ENCODE measurements around the gene IRF2BP1.
"Not testable (repeated sequence)": the region's sequence is repeated elsewhere in the genome, so short reads cannot be mapped to it uniquely, and the experiment has no call there.

The IRF2BP1 gene

DNA sequence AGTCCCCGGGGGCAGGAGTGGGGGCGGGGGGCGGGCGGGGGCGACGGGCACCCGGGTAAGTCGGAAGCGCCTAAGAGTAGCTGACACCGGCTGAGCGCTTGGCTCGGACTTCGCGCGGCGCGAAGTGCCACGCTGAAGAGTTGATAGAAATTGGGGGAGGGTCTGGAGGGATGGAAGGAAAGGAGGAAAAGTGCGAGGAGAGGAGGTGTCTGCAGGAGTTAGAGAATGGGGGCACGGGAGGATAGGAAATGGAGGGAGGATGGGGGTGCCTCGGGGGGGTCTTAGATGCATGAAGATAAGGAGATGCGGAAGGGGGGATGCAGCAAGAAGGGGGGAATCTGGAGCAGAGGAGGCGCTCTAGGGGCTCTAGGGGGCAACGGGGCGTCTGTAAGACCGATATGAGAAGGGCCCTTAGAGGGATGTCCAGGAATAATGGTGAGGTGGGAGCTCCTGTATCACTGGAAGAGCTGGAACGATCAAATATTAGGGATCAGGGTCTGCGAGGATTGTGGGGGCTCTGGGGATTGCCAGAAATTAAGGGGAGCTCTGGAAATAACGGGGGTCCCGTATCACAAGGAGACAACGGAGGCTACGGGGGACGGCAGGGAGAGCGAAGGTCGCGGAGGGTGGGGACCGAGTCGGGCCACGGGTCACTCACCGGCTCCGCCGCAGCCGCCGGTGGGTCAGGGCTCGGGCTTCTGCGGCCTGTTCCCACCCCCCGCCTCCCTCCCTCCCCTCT is 16.1 kb upstream of the IRF2BP1 start, which contains the start of gene MYPOP:
MYPOP (minus strand) TSS at position 702 of the 739 bp plus-strand sequence. CDS start 840 bp downstream, outside the sequence.
- DNase-seq: no peak

DNA sequence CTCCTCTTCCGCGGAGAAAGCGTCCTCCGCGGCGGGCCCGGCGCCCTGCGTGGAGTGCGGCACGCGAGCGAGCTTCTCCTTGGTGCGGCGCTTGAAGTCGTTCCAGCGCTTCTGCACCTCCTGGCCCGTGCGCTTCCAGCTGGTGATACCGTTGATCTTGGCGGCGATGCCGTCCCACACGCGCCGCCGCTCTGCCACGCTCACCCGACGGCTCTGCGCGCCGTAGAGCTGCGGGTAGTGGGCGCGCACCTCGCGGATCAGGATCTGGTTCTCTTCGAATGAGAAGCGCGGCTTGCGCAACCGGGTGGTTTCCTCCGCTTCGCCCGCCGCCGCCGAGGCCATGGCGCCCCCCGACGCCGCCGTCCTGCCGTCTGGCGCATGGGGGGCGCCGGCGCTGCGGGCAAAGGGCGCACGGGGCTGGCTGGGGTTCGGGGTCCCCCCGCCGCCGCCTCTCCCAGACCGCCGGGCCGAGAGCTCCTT is 15.5 kb upstream of the IRF2BP1 start:
- peak in 1 of 2 experiments; percentile 31 for DNase-seq

- no peak for DNase-seq
These were observed 14.9 kb upstream of the IRF2BP1 start for GRCh38 chr19:45900738-45901431.

DNA sequence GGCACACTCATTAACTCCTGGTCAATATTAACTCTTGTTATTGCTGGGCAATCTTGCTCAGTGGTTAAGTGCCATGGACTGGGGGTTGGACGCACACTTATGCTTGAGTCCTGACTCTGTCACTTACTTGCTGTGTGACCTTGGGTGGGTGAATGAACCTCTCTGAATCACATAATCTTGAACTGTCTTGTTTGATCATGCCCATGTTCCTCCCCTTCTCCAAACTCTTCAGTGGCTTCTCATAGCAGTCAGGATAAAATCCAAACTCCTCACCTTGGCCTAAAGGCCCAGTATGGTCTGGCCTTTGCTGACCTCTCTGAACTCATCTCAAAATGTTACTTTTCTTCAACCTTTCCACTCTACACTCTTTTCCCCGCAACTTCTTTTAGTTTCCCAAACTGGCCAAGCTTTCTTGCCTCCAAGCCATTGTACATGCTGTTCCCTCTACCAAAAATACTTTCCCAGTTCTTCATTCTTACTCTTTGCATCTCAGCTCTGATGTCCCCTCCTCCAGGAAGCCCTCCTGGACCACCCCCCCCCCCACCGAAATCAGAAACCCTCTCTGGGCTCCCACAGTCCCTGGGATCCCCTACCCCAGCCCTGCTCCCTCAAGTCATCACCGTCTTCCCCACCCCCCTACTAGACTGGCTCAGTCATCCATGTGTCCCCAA is 14.1 kb upstream of the IRF2BP1 start:
- DNase-seq: no peak

- no peak for DNase-seq
These were observed 13.3 kb upstream of the IRF2BP1 start for GRCh38 chr19:45899253-45899652.

DNA sequence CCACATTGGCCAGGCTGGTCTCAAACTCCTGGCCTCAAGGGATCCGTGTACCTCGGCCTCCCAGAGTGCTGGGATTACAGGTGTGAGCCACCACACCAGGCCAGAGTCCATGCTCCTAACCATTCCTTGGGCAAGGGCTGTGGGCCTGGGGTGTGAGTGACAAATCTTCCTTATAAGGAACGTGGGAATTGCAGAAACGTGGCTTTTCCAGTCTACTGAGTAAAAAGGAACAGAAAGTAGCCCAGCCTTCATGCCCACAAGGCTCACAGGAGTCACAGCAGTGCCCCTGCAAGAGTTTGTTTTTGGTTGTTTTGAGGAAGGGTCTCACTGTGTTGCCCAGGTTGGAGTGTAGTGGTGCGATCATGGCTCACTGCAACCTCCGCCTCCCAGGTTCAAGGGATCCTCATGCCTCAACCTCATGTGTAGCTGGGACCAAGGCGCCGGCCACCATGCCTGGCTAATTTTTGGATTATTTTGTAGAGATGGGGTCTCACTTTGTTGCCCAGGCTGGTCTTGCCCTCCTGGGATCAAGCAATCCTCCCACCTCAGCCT is 11.4 kb upstream of the IRF2BP1 start:
- no peak for DNase-seq

DNA sequence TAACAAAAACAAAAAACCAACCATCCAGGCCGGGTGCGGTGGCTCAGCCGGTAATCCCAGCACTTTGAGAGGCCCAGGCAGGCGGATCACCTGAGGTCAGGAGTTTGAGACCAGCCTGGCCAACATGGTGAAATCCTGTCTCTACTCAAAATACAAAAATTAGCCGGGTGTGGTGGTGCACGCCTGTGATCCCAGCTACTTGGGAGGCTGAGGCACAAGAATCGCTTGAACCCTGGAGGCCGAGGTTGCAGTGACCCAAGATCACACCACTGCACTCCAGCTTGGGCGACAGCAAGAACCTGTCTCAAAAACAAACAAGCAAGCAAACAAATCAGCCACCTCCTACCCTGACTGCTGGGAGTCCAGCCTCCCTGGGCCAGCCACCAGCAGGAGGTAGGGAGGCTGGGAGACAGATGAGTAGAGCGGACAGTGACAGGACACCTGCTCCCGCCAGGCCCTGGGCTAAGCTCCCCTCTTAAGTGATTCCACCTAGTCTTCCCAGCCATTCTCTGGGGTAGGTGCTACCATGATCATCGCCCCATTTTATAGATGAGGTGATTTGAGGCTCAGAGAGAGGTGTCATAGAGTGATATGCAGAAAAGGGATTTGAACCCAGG is 10.2 kb upstream of the IRF2BP1 start:
- not testable (repeated sequence) for DNase-seq

- no peak for DNase-seq
These were observed 9.6 kb upstream of the IRF2BP1 start for GRCh38 chr19:45895519-45895972.

DNA sequence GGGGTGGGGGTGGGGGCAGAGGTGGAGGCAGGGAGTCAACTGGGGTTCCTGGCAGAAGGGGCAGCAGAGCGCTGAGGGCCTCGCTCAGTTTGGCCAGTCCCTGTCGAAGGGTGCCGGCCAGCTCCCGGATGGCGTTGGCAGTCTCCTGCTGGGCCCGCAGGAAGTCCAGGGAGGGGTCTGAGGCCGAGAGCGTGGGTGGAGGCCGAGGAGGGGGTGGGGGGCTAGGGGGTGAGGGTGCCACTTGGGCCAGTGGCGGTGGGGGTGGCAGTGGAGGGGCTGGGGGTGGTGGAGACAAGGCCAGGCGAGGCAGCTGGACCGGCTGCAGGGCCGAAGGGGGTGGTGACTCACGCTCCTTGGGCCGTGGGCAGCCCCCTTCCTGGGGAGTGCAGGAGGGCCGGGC is 4.9 kb upstream of the IRF2BP1 start:
- no peak for DNase-seq

- no peak for DNase-seq
These were observed 3.4 kb upstream of the IRF2BP1 start for GRCh38 chr19:45889210-45889885.

DNA sequence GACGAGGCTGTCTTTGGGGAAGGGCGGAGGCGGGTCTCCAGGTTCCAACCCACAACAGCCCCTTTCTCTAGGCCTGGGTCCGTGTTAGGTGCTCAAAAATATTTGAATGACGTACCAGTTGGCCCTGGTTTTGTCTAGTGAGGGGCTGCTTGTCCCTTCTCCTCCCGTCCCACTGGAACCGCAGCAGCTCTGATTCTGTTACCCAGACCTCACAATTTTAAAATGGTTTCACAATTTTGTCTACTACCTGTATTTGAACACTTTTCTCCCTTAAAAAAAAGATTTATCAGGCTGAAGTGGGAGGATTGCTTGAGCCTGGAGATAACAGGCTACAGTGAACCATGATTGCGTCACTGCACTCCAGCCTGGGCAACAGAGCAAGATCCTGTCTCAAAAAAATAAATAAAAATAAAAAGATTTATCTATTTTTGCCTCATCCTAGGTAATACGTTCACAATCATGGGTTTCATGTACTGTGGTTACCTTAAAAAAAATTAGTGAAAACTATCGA is 1.3 kb upstream of the IRF2BP1 start:
- peak in 1 of 2 experiments; percentile 57 for DNase-seq

GRCh38 chr19:45886427-45887199 is 672 bp upstream of the IRF2BP1 start:
- DNase-seq: peak; percentile 91 to 93

- peak in 1 of 2 experiments; percentile 50 for DNase-seq
These were observed 1.0 kb downstream of the IRF2BP1 start for GRCh38 chr19:45884682-45885555.

- DNase-seq: no peak
These were observed 1.9 kb downstream of the IRF2BP1 start for GRCh38 chr19:45883881-45884681.

DNA sequence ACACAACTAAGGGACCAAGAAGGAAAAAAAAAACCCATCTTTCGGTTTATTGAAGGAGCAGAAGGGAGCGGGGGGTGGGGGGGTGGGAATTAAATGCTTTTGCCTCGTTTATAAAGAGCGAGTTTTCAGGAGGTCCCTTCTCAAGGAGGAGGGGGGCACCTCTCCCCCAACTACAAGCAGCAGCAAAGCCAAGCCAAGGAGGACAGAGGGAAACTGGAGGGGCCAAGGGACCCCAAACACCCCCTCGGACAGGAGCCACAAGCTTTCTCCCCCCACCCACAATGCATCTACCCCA is 2.4 kb downstream of the IRF2BP1 start:
- no peak for DNase-seq

GRCh38 chr19:45882652-45883585 is 3.0 kb downstream of the IRF2BP1 start:
- DNase-seq: peak; percentile 22 to 83

GRCh38 chr19:45881909-45882528 is 3.9 kb downstream of the IRF2BP1 start:
- DNase-seq: no peak
